Measurements from ENCODE around the gene VSTM4. TPM values are rescaled to one million over a fixed set of nuclear protein-coding genes. Genes with fewer than 3 reads are reported as not detected.

VSTM4 gene
- total and polyA plus RNA-seq, 3 donors from 2014 or later = 25.6 to 35.8 (median 26.0) TPM

DNA sequence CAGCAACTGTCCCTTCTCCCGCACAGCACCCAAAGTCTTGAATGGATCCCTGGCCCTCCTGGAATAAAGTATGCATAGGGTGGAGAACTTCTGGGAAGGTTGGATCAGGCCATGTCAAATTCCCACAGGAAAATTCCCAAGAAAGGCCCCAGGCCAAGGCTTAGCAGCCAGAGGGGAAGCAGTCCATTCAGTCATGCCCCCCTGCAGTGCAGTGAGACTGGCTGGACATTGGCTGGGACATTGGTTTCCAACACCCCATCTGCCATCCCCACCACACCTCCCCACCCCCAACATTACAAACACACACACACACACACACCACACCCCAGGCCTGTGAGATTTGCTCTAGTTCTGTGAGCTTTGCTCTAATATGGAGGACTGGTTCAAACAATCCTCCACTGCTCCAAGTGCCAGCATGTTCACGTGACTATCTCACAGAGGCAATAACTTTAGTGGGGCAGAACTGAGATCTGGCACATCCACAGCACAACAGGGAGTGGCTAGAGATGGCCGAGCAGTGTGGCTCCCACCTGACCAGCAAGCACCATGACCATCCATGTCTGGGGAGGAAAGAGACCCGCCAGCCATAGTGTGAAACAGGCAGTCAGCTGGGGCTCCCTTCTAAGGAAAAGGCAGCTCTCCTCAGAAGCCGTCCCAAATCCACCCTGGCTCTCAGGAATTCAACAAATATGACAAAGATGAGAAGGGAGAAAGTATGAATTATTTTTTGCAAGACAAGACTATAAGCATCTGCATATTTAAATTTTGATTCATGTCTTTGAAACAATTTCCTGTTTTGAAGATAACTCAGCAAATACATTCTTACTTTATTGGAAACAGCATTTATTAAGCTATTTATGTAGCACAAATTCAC, 25.2 kb upstream of the VSTM4 start:
- 89 to 92% methylated on average over 5 of the region's 5 CpGs for WGBS, 2 donors
- intact Hi-C loops (cut with DNase I; ENCODE audit: low total_unique reads) = no loop called here
- no peak overlapping the region for H3K27ac ChIP-seq
- no peaks in the 10 kb centered on the region for H3K27me3 ChIP-seq
- H3K4me1 ChIP-seq = peaks cover 7% of the 10 kb centered on the region
- H3K36me3 ChIP-seq (ENCODE audit: low read depth, missing control alignments) = no peaks in the 10 kb centered on the region
- H3K9me3 ChIP-seq = no peaks in the 10 kb centered on the region
- no peak for DNase-seq
- TF ChIP-seq POLR2A (IDR thresholded peaks at IDR 0.05) = no peak
- TF ChIP-seq, protein P1, sequence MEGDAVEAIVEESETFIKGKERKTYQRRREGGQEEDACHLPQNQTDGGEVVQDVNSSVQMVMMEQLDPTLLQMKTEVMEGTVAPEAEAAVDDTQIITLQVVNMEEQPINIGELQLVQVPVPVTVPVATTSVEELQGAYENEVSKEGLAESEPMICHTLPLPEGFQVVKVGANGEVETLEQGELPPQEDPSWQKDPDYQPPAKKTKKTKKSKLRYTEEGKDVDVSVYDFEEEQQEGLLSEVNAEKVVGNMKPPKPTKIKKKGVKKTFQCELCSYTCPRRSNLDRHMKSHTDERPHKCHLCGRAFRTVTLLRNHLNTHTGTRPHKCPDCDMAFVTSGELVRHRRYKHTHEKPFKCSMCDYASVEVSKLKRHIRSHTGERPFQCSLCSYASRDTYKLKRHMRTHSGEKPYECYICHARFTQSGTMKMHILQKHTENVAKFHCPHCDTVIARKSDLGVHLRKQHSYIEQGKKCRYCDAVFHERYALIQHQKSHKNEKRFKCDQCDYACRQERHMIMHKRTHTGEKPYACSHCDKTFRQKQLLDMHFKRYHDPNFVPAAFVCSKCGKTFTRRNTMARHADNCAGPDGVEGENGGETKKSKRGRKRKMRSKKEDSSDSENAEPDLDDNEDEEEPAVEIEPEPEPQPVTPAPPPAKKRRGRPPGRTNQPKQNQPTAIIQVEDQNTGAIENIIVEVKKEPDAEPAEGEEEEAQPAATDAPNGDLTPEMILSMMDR (IDR thresholded peaks at IDR 0.05) = no peak
- H3K4me3 ChIP-seq = no peak overlapping the region

DNA sequence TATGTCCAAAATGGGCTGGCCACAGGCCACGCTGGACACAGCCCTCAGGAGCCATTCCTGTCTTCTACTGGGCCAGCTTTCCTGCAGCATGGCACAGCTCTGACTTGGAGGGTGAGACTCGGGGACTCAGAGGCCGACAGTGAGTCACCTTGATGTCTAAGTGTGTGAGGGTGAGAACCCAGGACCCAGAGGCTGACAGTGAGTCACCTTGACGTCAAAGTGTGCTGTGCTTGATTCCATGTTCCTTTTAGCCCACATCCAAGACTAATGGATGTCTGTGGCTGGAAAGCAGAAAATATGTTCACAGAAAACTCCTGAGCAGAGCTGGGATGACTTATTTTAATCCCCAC, 24.5 kb upstream of the VSTM4 start:
- Histone ChIP-seq H3K4me3 (no peak overlapping the region), H3K27me3 (no peaks in the 10 kb centered on the region), H3K36me3 (ENCODE audit: low read depth, missing control alignments) (no peaks in the 10 kb centered on the region), H3K4me1 (peaks cover 7% of the 10 kb centered on the region), H3K27ac (peak overlapping the region in 1 of 2 donors; percentile 30), H3K9me3 (no peaks in the 10 kb centered on the region)
- intact Hi-C loops (cut with DNase I; ENCODE audit: low total_unique reads) = no loop called here
- WGBS, 2 donors = 88% methylated on average over 4 of the region's 4 CpGs
- TF ChIP-seq, protein P1 (IDR thresholded peaks at IDR 0.05) = no peak
- TF ChIP-seq POLR2A (IDR thresholded peaks at IDR 0.05) = no peak
- no peak for DNase-seq

DNA sequence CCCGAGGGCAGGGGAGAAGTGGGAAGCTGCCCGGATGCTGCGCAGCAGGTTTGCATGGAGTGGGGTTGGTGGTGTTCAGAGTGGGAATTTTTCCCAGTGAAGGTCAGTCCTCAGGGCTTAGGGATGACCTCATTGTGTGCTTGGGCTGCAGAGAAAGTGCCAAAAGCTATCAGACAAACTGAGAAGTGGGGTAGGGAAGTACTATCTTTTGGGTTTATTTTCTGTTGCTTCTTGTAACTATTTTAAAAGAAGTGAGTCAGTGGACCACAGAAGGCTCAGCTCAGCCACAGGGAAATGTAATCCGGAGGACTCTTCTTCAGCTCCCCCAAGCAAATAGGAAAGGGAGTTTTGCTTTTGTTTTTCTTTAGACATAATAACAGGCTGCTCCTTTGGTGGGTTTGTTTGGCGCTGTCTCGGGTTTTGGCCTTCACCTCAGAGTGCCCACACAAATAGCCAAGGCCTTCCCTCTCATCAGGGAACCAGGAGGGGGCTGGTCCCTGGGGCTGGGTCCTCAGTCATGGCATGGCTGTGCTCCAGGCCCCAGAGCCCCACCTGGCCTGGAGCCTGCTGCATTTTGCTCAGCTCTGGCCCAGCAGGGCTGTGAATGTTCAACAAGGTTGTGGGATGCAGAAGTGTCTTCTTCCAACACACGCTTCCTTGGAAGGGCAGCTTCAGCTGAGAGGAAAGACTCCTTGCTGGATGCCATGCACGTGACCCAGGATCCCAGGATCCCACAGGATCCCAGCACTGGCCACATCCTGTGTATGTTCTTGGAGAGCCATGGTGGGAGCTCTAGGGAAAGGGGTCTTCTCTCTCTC, 23.9 kb upstream of the VSTM4 start:
- H3K27ac ChIP-seq = peak overlapping the region in 1 of 2 donors; percentile 30
- DNase-seq = no peak
- no peaks in the 10 kb centered on the region for H3K9me3 ChIP-seq
- intact Hi-C loops (cut with DNase I; ENCODE audit: low total_unique reads) = no loop called here
- H3K4me1 ChIP-seq = peaks cover 7% of the 10 kb centered on the region
- no peak overlapping the region for H3K4me3 ChIP-seq
- WGBS, 2 donors = 39 to 48% methylated on average over 6 to 8 of the region's 8 CpGs
- no peaks in the 10 kb centered on the region for H3K27me3 ChIP-seq
- H3K36me3 ChIP-seq (ENCODE audit: low read depth, missing control alignments) = no peaks in the 10 kb centered on the region
- no peak for TF ChIP-seq POLR2A (IDR thresholded peaks at IDR 0.05)
- TF ChIP-seq, protein P1 (IDR thresholded peaks at IDR 0.05) = no peak

DNA sequence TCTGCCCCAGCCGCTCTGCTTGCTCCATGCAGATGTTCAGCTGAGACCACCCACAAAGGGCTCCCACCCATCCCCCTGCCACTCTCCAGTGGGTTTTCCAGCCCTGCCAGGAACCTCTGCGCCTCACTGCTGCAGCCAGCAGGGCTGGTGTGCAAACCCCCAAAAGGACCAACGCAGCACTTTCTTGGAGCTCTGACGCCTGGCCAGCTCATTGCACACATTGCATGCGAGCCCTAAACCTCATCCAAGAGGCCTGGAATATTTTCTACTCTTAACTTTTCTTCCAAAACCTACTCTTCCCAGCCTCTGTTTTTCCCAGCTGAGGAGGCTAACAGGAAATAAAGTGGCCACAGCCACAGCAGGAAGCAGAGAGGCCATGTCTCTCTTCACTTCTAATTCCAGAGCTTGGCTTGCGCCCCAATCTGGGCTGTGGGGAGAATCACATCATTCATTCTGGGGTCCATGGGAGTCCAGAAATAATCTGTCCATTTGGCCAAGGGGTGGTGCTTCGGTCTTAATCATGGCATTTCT, 23.1 kb upstream of the VSTM4 start:
- intact Hi-C loops (cut with DNase I; ENCODE audit: low total_unique reads) = no loop called here
- Histone ChIP-seq H3K27me3 (no peaks in the 10 kb centered on the region), H3K9me3 (no peaks in the 10 kb centered on the region), H3K36me3 (ENCODE audit: low read depth, missing control alignments) (no peaks in the 10 kb centered on the region), H3K4me1 (peaks cover 7% of the 10 kb centered on the region), H3K27ac (no peak overlapping the region), H3K4me3 (no peak overlapping the region)
- TF ChIP-seq, protein P1 (IDR thresholded peaks at IDR 0.05) = no peak
- no peak for TF ChIP-seq POLR2A (IDR thresholded peaks at IDR 0.05)
- DNase-seq = no peak
- 81 to 91% methylated on average over 7 of the region's 7 CpGs for WGBS, 2 donors

Measured in testis (tissue), 3 donors.